Lung (tissue), 16 donors: ENCODE results near the gene TERB1. TPM values are rescaled to one million over a fixed set of nuclear protein-coding genes. Genes with fewer than 3 reads are reported as not detected.

Source experiments
- ATAC-seq: fragments of 200-7000 bp; cut with Tn5 transposase; one replicate; pipeline ENCODE4 v1.9.1; 2020; ENCODE audit warnings: moderate number of reproducible peaks; ENCODE audit not compliant: insufficient read depth, low FRiP score
- DNase-seq, 3 donors: peaks; one replicate each; pipeline ENCODE4 v3.0.0-alpha.2; 2013 to 2017
- H3K27ac ChIP-seq, 2 donors: one replicate each; pipeline ENCODE4 v1.5.1; 2013; ENCODE audit warnings: mild to moderate bottlenecking in 2 of 2, moderate library complexity in 2 of 2, control low read depth in 1 of 2, inconsistent platforms in 1 of 2, low read depth in 1 of 2, low read length in 1 of 2
- H3K27me3 ChIP-seq, 3 donors: one replicate each; pipeline ENCODE4 v1.5.1; 2013; ENCODE audit warnings: low read length in 2 of 3; ENCODE audit not compliant: control insufficient read depth in 3 of 3, insufficient read depth in 3 of 3
- H3K36me3 ChIP-seq, 4 donors: one replicate each; pipeline ENCODE4 v1.5.1; 2013; ENCODE audit warnings: low read length in 4 of 4, mild to moderate bottlenecking in 1 of 4, moderate library complexity in 1 of 4; ENCODE audit not compliant: control insufficient read depth in 4 of 4, insufficient read depth in 4 of 4
- H3K4me1 ChIP-seq, 5 donors: one replicate each; pipeline ENCODE4 v1.5.1; 2013; ENCODE audit warnings: low read length in 5 of 5, mild to moderate bottlenecking in 2 of 5, moderate library complexity in 1 of 5; ENCODE audit not compliant: control insufficient read depth in 5 of 5, insufficient read depth in 5 of 5
- H3K4me3 ChIP-seq: one replicate; pipeline ENCODE4 v1.5.1; 2013; ENCODE audit warnings: mild to moderate bottlenecking, control low read depth, moderate library complexity
- H3K9ac ChIP-seq, 2 donors: one replicate each; pipeline ENCODE4 v1.5.1; 2013; ENCODE audit warnings: low read length in 2 of 2, control low read depth in 1 of 2; ENCODE audit not compliant: insufficient read depth in 1 of 2
- H3K9me3 ChIP-seq, 4 donors: one replicate each; pipeline ENCODE4 v1.5.1; 2013; ENCODE audit warnings: low read length in 3 of 4, mild to moderate bottlenecking in 1 of 4, moderate library complexity in 1 of 4; ENCODE audit not compliant: control insufficient read depth in 4 of 4, insufficient read depth in 3 of 4
- WGBS, 2 donors: extraction: QIAGEN DNeasy Blood & Tissue Kit; methylation state at CpG; one replicate each; pipeline ENCODE4 v1.1.7; 2013; 5-methylcytosine and 5-hydroxymethylcytosine counted together
- long read RNA-seq, 5 donors: transcript quantifications; one replicate each; lab custom pipeline, GENCODE V29; 2026
- polyA plus RNA-seq, 2 donors: library from polyadenylated mRNA; stranded (reverse); fragments of 200-250 nt; gene quantifications; one replicate each; pipeline ENCODE4 v1.2.1, GENCODE V29; 2013
- total RNA-seq, 2 donors: library from RNA; depleted of rRNA in 1 of 2; stranded (reverse); fragments of >200 nt in 1 of 2; gene quantifications; one replicate each; pipeline ENCODE4 v1.2.1, GENCODE V29; 2014 to 2021
- TF ChIP-seq, protein P1 (sequence below): IDR thresholded peaks from 2 replicates; pipeline ENCODE4 v1.5.1; 2012; ENCODE audit warnings: mild to moderate bottlenecking; ENCODE audit errors: control extremely low read depth, extremely low read depth
- donor health status: control.
- donor health status: control.
- donor health status: Bipolar disorder and iron deficiency.
- donor health status: healthy.
- donor health status: DM: yes; HTN: yes; CAD: no.

The TERB1 gene, protein sequence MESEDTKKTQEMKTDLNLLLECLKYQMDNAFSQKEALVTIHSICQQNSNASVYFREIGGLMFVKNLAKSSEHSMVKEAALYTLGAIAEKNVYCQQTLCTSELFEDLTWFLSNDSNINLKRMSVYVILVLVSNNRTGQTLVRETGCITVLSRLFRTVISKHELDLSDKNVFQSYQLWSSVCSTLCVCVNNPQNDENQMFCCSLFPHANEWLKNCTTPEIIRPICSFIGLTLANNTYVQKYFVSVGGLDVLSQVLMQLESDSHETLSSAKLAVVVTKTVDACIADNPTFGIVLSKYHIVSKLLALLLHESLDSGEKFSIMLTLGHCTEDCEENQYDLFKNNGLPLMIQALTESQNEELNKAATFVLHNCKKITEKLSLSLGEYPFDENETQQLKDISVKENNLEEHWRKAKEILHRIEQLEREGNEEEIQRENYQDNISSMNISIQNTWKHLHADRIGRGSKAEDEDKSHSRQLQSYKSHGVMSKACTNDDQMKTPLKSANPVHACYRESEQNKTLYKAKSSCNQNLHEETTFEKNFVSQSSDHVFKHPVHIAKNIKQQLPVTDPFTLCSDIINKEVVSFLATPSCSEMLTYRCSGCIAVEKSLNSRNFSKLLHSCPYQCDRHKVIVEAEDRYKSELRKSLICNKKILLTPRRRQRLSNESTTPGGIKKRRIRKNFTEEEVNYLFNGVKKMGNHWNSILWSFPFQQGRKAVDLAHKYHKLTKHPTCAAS
- not detected for total RNA-seq
- polyA plus RNA-seq, result not detected
- long read RNA-seq, donor 1, result 0 reads
- long read RNA-seq, donor 2, result 0 reads
- long read RNA-seq, donor 3, result 0 reads
- long read RNA-seq, donor 4, result 0 reads
- long read RNA-seq, donor 5, result 0 reads

GRCh38 chr16:66801320-66802105 lies at the start of gene TERB1:
TSS of gene TERB1 (minus strand) at chr16:66801584. CDS start at chr16:66796798, 4,786 bp downstream.
- Histone ChIP-seq H3K36me3 (peaks cover 13 to 22% (median 15%) of the 10 kb centered on the region in 4 donors), H3K9ac (no peak within 1 kb of the TSS), H3K4me1 (no peaks in the 10 kb centered on the region), H3K27ac (no peak within 1 kb of the TSS), H3K9me3 (no peaks in the 10 kb centered on the region), H3K27me3 (no peaks in the 10 kb centered on the region), H3K4me3 (no peak within 1 kb of the TSS)
- TF ChIP-seq, protein P1, sequence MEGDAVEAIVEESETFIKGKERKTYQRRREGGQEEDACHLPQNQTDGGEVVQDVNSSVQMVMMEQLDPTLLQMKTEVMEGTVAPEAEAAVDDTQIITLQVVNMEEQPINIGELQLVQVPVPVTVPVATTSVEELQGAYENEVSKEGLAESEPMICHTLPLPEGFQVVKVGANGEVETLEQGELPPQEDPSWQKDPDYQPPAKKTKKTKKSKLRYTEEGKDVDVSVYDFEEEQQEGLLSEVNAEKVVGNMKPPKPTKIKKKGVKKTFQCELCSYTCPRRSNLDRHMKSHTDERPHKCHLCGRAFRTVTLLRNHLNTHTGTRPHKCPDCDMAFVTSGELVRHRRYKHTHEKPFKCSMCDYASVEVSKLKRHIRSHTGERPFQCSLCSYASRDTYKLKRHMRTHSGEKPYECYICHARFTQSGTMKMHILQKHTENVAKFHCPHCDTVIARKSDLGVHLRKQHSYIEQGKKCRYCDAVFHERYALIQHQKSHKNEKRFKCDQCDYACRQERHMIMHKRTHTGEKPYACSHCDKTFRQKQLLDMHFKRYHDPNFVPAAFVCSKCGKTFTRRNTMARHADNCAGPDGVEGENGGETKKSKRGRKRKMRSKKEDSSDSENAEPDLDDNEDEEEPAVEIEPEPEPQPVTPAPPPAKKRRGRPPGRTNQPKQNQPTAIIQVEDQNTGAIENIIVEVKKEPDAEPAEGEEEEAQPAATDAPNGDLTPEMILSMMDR, result no peak
- ATAC-seq, result no peak
- WGBS, 2 donors, result 93 to 94% methylated on average over 56 of the region's 56 CpGs
- no peak for DNase-seq

DNA sequence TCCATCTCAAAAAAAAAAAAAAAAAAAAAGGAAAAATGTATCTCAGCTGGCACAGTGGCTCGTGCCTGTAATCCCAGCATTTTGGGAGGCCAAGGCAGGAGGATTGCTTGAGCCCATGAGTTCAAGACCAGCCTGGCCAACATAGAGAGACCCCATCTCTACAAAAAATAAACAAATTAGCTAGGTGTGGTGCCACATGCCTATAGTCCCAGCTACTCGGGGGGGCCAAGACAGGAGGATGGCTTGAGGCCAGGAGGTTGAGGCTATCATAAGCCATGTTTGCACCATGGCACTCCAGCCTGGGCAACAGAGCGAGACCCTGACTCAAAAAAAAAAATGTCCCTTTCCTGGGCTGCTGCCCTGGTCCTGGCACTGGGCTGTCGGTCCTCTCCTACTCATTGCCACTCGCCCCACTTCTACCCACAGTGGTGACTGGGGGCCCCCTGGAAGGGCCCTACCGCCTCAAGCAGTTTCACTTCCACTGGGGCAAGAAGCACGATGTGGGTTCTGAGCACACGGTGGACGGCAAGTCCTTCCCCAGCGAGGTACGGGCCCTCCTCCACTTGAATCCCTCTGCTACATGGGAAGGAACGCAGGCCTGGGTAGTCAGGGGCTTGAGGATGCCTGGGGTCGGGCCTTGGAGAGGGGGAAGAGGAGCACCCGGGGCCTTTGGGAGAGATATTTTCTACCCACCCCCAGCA lies 48.9 kb upstream of the TERB1 start:
- ATAC-seq (no peak), DNase-seq (no peak)
- no peaks in the 10 kb centered on the region for H3K36me3 ChIP-seq
- peaks cover 0 to 3% (median 0%) of the 10 kb centered on the region in 4 donors for H3K9me3 ChIP-seq
- H3K4me1 ChIP-seq, result no peaks in the 10 kb centered on the region
- no peak overlapping the region for H3K9ac ChIP-seq
- H3K27me3 ChIP-seq, result peaks cover 0 to 24% (median 18%) of the 10 kb centered on the region in 3 donors
- H3K4me3 ChIP-seq, result no peak overlapping the region
- TF ChIP-seq, protein P1, result no peak
- WGBS, 2 donors, result 84 to 92% methylated on average over 14 of the region's 14 CpGs
- no peak overlapping the region for H3K27ac ChIP-seq

- Histone ChIP-seq H3K27ac (no peak overlapping the region), H3K9ac (no peak overlapping the region), H3K4me3 (no peak overlapping the region), H3K4me1 (peaks cover 0 to 5% (median 0%) of the 10 kb centered on the region in 5 donors), H3K36me3 (no peaks in the 10 kb centered on the region), H3K9me3 (peaks cover 0 to 3% (median 0%) of the 10 kb centered on the region in 4 donors), H3K27me3 (peaks cover 0 to 29% (median 24%) of the 10 kb centered on the region in 3 donors)
- ATAC-seq, result no peak
- DNase-seq, result no peak
- TF ChIP-seq, protein P1, result no peak
- WGBS, 2 donors, result 88 to 97% methylated on average over 4 of the region's 4 CpGs
These were observed 48.2 kb upstream of the TERB1 start for GRCh38 chr16:66849549-66849948.
